ENCODE data around the gene LILRB5.

GRCh38 chr19:54262066-54262465 lies 5.0 kb upstream of the LILRB5 start:
- TF ChIP-seq HDAC1 (IDR thresholded peaks at IDR 0.05), result no peak
- no peak for TF ChIP-seq CTCF (IDR thresholded peaks at IDR 0.05 in 2 of 3, conservative IDR thresholded peaks at IDR 0.05 in 1 of 3; ENCODE audit: insufficient read depth in 2 of 3, low read depth in 1 of 3, low read length in 3 of 3)
- no peak for TF ChIP-seq NFE2L1 (tag; IDR thresholded peaks at IDR 0.05; ENCODE audit: borderline replicate concordance, low read depth)
- TF ChIP-seq ETV6 (IDR thresholded peaks at IDR 0.05; ENCODE audit: borderline replicate concordance in 1 of 2, low read depth in 2 of 2, low read length in 1 of 2), result no peak
- TF ChIP-seq ETV6 (CRISPR knock-in tag; IDR thresholded peaks at IDR 0.05; ENCODE audit: borderline replicate concordance), result no peak
- TF ChIP-seq NRF1 (conservative IDR thresholded peaks at IDR 0.05 in 1 of 2, IDR thresholded peaks at IDR 0.05 in 1 of 2), result no peak
- TF ChIP-seq ETS1 (conservative IDR thresholded peaks at IDR 0.05; ENCODE audit: control insufficient read depth, low read depth, low read length), result no peak
- no peak for TF ChIP-seq SRSF1 (IDR thresholded peaks at IDR 0.05; ENCODE audit: low read depth, low read length)
- TF ChIP-seq ZNF133 (CRISPR knock-in tag; IDR thresholded peaks at IDR 0.05), result no peak
- TF ChIP-seq MYC (IDR thresholded peaks at IDR 0.05; ENCODE audit: low read depth, low read length), result no peak
- no peak for TF ChIP-seq MYC (CRISPR knock-in tag; IDR thresholded peaks at IDR 0.05; ENCODE audit: borderline replicate concordance, low read depth)
- TF ChIP-seq WHSC1 (IDR thresholded peaks at IDR 0.05; ENCODE audit: low read length), result no peak
- no peak for TF ChIP-seq MEF2A (IDR thresholded peaks at IDR 0.05; ENCODE audit: control insufficient read depth, low read depth, low read length)
